NCI-H82 treated with DMSO at 0.1 percent for 48 hours (cell line): ENCODE measurements around the gene ACP2.

ENCODE experiments used
- DNase-seq: peaks from one replicate; lab custom pipeline; 2025; ENCODE audit not compliant: unreplicated experiment; lab: John Stamatoyannopoulos, UW

ACP2 gene

DNA sequence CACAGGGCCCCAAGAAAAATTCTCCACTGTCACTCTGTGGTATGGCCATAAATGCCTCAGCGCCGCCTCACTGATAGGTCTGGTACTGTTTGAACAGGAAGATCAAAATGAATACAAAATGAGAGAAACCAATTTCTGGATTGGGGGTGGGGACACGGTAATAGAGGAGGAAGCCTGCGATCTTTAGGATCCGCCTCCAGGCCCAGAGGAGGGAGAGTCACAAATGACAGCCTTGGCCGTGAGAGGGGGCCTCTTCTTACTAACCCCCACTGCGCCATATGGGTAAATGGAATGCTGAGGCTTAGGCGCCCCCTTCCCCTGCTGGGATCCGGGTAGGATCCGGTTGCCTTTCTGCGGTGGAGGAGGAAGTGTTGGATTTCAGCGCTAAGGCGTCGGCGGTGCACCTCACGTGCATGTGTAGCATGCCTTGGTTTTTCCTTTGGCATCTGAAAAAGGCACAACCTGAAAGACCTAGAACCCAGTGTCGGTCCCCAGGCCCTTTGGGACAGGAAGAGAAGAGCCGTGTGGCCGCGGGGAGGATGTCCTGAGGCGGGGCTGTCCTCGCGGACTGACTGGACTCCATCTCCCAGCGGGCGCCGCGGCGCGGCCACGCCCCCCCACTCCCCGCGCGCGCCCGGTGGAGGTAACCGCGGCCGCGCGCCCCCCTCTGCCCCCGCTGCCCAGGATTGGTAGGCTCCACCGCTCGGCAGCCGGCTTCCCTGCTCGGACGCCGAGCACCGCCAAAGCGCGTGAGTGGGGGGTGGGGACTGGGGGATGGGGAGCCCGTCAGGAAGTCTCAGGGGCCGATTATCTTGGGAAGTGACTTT is 20.6 kb upstream of the ACP2 start:
- DNase-seq, result peak; percentile 75

DNA sequence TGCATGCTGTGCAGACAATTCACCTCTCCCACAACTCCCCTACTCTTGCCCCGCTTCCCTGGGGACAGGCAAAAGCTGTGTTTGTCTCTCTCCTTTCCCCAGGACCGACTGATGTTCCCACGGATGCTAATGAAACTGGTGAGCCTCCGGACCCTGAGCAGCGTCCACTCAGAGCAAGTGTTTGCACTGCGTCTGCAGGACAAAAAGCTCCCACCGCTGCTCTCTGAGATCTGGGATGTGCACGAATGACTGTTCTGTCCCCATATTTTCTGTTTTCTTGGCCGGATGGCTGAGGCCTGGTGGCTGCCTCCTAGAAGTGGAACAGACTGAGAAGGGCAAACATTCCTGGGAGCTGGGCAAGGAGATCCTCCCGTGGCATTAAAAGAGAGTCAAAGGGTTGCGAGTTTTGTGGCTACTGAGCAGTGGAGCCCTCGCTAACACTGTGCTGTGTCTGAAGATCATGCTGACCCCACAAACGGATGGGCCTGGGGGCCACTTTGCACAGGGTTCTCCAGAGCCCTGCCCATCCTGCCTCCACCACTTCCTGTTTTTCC is 19.9 kb upstream of the ACP2 start:
- no peak for DNase-seq

DNA sequence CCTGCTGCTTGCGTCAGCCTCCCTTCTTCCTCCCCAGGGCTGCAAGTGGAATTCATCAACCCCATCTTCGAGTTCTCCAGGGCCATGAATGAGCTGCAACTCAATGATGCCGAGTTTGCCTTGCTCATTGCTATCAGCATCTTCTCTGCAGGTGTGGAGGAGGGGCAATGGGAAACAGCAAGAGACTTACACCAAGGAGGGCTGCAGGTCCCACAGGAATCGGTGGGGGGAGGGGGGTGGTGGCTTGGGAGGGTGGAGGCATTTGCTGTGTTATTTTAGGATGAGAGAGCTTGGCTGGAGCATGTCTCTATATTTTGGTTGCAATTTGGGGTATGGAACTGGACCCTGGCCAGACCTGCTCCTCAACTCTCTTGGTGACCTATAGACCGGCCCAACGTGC is 19.3 kb upstream of the ACP2 start:
- no peak for DNase-seq

DNA sequence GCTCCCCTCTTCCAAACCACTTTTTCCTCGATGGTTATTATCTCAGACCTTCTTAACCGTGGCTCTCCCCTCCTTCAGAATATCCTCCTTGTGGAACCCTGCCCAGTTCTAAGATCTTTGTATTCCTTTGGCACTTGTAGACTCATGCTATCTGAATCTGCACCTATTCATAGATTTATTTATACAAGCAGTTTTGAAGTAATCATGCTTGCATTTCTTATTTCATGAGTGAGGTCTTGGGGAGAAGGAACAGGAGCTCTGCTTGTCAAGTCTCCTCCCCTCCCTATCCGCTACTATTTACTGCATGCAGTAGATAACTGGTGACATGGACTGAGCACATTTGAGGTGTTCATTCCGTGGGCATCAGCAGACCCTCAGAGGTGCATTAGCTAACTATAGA is 15.9 kb upstream of the ACP2 start:
- DNase-seq, result no peak

DNA sequence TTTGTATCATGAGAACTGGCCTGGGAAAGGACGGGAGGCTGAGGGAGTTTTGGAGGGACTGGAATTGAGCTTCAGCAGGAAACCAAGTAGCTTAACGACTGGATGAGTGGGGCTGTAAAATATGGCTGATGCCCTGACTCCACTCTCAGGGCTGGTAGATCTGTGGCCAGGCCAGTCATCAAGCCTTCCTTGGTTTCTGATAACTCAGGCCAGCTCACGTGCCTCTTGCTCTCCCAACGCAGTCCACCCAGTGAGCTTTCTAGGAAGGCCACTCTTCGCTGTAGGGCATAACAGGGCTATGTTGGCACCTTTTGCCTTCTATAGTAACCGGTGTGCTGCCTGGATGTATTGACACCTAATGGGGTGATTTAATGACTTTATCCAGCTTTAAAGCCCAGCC is 15.5 kb upstream of the ACP2 start:
- DNase-seq, result no peak

DNA sequence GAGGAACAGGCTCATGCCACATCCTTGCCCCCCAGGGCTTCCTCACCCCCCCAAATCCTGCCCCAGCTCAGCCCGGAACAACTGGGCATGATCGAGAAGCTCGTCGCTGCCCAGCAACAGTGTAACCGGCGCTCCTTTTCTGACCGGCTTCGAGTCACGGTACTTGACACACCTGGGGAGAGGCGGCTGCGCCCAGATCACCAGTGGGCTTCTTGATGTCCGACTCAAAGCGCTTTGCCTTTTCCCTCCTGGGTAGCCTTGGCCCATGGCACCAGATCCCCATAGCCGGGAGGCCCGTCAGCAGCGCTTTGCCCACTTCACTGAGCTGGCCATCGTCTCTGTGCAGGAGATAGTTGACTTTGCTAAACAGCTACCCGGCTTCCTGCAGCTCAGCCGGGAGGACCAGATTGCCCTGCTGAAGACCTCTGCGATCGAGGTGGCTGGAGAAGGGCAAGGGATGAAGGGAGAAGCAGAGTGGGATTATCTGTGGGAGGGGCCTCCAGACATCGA is 12.7 kb upstream of the ACP2 start:
- DNase-seq, result no peak

DNA sequence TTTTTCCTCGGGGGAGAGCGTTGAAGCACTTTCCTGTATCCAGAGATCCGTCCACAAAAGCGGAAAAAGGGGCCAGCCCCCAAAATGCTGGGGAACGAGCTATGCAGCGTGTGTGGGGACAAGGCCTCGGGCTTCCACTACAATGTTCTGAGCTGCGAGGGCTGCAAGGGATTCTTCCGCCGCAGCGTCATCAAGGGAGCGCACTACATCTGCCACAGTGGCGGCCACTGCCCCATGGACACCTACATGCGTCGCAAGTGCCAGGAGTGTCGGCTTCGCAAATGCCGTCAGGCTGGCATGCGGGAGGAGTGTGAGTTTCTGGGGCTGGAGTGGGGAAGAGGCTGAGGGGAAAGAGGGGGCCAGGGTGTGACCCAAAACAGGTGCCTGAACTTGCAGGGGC is 11.8 kb upstream of the ACP2 start:
- no peak for DNase-seq

DNA sequence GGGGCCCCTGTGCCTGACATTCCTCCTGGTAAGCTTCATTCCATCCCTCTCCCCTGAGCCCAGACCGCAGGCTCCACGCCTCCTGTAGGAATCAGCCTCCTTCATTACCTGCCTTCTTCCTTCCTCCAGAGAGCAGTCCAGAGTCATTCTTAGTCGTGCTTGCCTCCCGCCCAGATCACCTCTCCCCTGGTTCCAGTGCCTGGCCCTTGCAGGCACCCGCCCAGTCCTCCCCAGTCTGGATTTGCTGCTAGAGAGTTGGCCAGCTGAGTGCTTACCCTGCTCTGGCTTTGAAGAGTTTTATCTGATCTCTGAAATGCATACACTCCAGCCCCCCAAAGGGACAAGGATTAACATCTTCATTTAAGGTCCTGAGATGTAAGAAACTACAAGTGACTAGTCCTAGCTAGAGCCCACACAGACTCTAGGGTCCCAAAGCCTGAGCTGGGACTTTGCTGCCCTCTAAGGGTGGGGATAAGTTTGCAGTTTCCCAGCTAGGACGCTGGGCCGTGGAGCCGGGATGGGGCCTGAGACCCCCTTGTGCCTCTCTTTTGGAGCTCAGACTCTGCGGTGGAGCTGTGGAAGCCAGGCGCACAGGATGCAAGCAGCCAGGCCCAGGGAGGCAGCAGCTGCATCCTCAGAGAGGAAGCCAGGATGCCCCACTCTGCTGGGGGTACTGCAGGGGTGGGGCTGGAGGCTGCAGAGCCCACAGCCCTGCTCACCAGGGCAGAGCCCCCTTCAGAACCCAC is 10.8 kb upstream of the ACP2 start:
- DNase-seq, result peak; percentile 1

DNA sequence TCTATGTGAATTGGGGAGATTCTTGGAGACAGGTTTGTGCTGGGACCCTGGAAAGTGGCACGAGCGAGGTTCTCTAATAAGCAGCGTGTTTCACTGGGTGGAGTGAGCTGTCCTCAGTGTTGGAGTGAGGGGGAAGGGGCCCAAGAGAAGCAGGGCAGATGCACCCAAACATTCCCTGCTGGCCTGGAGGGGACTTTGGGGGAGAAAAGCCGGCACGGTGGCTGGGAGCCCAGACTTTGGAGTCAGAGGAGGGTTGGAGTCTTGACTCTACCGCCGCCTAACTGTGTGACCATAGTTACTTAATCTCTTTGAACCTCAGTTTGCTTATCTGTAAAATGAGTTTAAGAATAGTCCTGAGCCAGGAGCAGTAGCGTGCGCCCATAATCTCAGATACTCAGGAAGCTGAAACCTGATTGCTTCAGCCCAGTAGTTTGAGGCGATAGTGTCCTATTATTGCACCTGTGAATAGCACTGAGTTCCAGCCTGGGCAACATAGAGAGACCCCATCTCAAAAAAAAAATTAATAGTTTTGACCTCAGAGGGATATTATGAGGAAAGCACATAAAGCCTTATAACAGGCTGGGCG is 9.8 kb upstream of the ACP2 start:
- DNase-seq, result no peak

DNA sequence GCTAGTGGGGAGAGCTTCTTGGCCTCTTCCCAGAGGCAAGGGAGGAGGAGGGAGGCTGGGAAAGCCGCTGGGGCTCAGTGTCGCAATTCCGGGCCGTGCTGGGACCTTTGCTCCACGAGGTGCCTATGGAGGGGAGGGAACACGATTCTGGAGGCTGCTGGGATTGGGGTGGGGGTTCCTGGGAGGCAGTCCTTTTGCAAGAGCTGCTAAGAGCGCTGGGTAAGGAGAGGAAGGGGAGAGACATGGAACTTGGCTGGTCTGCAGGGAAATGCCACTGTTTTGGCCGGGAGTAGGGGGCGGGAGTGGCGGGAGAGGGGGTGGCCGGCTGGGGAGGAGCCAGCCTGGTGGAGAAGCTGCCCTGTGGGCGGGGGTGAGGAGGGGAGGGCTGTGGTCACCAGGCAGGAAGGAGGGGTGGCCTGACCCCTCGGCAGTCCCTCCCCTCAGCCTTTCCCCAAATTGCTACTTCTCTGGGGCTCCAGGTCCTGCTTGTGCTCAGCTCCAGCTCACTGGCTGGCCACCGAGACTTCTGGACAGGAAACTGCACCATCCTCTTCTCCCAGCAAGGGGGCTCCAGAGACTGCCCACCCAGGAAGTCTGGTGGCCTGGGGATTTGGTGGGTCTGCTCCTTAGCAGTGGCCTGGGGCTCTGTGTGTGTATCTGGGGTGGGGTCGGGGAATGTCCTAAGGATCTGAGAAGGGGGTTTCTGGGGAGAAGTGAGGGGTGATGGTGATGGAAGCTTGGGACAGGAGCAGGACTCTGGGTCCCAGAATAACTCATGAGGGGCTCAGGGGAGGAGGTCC is 9.1 kb upstream of the ACP2 start, which contains the start of gene NR1H3:
TSS of gene NR1H3 (plus strand) at position 480 of the 800 bp plus-strand sequence. CDS start 1,221 bp downstream, outside the sequence.
- no peak for DNase-seq

DNA sequence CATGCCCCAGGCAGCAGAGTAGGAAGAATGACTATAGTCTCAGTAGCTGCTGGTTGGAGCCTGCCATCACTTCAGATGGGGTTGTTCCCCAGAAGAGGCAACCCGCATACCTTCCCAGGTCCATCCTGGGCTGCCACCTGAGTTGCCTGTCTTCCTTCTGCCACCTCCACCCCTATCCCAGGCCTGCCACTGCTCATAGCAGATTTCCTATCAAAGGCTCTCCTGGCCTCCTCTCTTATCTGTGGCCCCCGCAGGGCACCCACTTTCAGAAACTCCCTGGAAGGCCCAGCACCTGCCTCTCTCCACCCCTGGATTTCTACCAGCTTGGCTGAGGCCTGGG is 8.5 kb upstream of the ACP2 start:
- no peak for DNase-seq

DNA sequence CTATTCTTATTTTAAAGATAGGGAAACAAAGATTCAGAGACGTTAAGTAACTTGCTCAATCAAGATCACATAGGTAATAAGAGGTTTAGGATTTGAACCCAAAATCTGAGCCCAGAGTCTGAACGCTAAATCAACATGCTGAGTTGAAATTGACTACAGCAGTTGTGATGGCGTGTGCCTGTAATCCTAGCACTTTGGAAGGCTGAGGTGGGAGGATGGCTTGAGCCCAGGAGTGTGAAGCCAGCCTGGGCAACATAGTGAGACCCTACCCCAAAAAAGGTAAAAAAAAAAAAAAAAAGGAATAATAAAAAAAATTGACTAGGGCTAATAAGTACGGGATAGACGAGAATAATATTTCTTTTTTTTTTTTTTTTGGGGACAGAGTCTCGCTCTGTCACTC is 7.8 kb upstream of the ACP2 start:
- no peak for DNase-seq

DNA sequence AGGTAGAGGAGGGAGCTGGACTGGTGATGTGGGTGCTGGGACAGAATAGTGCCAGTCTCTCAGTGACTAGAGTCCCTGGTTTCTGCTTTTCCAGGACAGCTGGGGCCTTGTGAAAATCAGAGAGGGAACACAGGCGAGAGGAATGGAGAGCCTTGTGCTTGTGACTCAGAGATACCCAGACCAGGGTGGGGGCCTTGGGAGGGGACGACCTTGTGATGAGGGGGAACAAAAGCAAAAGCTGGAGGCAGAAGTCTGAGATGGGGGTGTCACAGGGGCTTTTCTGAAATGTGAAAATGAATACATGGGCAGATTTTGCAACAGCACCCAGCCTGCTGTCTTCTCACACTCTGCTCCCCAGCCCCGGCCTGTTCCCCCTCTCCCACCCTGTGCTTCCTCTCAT is 5.8 kb upstream of the ACP2 start:
- DNase-seq, result no peak

DNA sequence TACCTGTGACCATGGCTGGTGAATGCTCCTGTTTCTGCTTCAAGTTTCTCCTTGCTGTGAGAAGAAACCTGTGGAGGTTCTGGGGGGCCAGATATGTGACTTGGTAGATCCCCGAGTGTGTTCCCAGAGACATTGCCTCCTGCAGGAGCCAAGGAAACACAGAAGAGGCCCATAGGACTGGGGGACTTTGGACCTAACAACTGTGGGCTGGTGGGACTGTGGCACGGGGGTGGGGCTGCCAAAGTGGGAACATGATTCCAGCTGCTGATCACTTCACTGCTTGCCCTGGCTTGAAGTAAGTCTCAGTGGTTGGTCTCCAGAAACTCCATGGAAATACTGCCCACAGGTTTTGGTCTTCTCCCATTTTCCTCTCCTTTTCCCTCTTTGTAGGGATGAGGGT is 5.0 kb upstream of the ACP2 start:
- DNase-seq, result no peak

DNA sequence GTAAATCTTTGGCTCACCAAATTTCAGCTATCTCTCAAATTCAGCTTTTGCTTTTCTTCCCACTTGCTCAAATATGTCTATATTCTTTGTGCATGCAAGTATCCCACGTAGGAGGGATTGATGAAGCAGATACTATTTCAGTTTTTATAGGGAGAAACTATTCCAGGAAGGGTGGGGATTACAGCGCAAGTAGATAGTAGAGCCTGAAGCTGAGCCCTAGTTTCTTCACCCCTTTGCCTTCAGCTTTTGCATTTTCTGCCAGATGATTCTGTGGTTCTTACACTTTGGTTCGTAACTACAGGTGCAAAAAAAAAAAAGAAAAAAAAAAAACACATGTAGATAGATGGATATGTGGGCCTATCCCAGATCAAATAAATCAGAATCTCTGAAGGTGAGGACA is 3.1 kb upstream of the ACP2 start:
- no peak for DNase-seq

DNA sequence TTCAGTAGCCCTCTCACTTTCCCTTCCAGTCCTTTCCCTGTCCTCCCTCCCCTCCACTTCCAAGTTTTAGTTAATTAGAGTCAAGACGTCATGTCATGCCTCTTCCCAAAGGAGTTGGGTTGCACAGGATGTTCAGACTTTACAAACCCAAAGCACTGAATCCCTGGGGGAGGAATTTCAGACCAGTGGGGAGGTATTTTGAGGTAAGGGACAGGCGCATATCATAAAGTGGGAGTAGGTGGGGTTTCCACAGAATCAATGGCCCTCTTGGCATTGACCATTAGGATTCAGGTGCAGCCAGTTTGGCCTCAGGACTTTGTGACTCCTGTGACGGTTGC is 733 bp upstream of the ACP2 start:
- no peak for DNase-seq

DNA sequence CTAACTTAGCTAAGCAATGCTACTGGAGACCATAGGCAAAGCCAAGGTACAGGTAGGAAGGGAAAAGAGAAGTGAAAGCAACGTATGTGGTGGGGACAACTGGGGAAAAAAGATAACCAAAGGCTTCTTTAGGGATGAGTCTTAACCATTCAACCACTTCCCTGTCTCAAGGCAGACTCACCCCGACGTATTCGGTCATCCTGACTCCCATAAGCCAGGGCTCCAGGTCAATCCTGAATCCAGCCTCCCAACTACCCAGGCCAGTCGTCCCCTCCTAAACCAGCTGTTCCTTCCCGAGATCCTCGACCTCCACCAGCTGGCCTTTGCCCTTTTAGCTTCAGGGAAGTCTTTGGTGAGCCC is 330 bp downstream of the ACP2 start:
- no peak for DNase-seq

DNA sequence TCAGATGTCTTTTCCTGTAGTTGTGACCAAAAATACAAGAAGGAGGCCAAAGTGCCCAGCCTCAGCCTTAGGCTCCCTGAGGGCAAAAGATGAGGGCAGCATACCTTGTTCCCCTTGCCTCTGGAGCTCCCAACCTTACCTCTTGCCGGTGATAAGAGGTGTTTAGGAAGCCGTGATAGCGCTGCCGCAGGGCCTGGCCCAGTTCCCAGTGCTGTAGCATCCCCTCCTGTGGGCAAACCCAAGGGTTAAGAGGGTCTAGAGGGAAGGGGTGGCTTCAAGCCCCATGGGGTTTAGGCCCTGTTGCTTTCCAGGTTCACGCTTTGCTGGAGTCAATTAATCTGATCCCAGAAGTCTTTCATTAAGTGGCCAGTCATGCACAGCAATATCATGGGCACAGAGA is 1.1 kb downstream of the ACP2 start:
- DNase-seq, result no peak

DNA sequence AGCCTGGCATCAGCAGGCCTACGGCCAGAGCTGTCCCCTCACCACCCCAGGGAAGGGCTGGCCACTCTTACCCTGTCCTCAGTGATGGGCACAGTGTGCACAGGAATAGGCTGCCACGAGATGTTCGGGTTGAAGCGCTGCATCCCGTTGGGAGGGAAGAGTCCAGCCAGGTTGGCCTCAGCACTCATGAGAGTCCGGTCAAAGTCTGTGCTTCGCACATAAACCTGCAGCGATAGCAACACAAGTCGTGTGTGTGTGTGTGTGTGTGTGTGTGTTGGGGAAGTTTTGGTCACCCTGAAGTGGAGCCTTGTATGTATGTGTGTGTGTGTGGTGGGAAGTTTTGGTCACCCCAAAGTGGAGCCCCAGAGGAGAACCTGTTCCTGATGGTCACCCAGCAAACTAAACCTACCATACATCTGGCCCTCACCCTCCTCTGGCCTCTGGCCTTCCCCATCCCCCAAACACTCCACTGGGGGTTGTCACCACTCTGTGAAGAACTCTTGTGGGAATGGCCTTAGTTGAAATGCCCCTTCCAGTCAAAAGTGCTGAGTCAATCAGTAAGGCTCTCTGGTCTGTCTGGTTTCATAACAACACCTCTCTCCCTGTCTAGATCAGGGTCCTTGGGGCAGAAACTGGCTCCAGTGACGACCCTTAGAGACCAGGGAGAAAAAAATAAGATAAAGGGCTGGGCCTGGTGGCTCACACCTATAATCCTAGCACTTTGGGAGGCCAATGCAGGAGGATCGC is 2.8 kb downstream of the ACP2 start:
- DNase-seq, result no peak
